GM12878 (cell line): ENCODE measurements around the gene SF3B6. TPM values are rescaled to one million over a fixed set of nuclear protein-coding genes. Genes with fewer than 3 reads are reported as not detected.

ENCODE experiments used
- ATAC-seq: fragments of 200-7000 bp; cut with Tn5 transposase; 3 replicates; pipeline ENCODE4 v1.9.1; 2020; ENCODE audit warnings: mild to moderate bottlenecking, moderate library complexity
- BruUV-seq: library from RNA; stranded (reverse); fragments of 400-500 nt; replicated peaks from 2 replicates; lab custom pipeline; 2021; lab: Mats Ljungman, UMichigan
- CTCF ChIA-PET: fragments of 300-600 bp; sonication (Branson Sonifier 250); formaldehyde crosslinking; extraction: SDS; loops from one replicate; lab custom pipeline; 2021; ENCODE audit warnings: inconsistent platforms; lab: Yijun Ruan, JAX
- POLR2A ChIA-PET: fragments of 350-600 bp; formaldehyde crosslinking; extraction: SDS; loops from one replicate; lab custom pipeline; 2021; ENCODE audit warnings: inconsistent platforms; lab: Charles Lee
- RAD21 ChIA-PET: fragments of 300-600 bp; sonication (Branson Sonifier 250); formaldehyde crosslinking; loops from one replicate; lab custom pipeline; 2023; ENCODE audit warnings: antibody characterized with exemption; ENCODE audit not compliant: unreplicated experiment; lab: Charles Lee
- SMC1A ChIA-PET: fragments of 300-600 bp; sonication (Branson Sonifier 250); formaldehyde crosslinking; loops from one replicate; lab custom pipeline; 2023; ENCODE audit not compliant: unreplicated experiment, uncharacterized antibody; lab: Charles Lee
- DNase-seq: peaks from one replicate; pipeline ENCODE4 v3.0.0-alpha.2; 2011; ENCODE audit warnings: low read depth, low spot score
- FAIRE-seq: peaks from 3 replicates; lab custom pipeline; 2011; peaks lifted over from hg19 to GRCh38; lab: Jason Lieb, UNC
- H2AFZ ChIP-seq: 2 replicates; pipeline ENCODE4 v1.6.0; 2011; ENCODE audit warnings: low read depth, low read length, control low read depth; ENCODE audit not compliant: control insufficient read depth
- H3K27ac ChIP-seq: 2 replicates; pipeline ENCODE4 v1.5.1; 2011; ENCODE audit warnings: control low read depth; ENCODE audit not compliant: control insufficient read depth, insufficient read depth
- H3K27me3 ChIP-seq, 2 experiments: replicated peaks in 1 of 2; 2 replicates each; pipeline versions ENCODE4 v1.6.0 to v1.6.1; 2011; ENCODE audit warnings: low read length in 1 of 2; ENCODE audit not compliant: control insufficient read depth in 2 of 2, insufficient read depth in 2 of 2
- H3K36me3 ChIP-seq, 2 experiments: 2 replicates each; pipeline ENCODE4 v1.5.1; 2011; ENCODE audit warnings: low read length in 1 of 2; ENCODE audit not compliant: control insufficient read depth in 2 of 2, insufficient read depth in 2 of 2
- H3K4me1 ChIP-seq: 2 replicates; pipeline ENCODE4 v1.6.1; 2011; ENCODE audit warnings: mild to moderate bottlenecking, low read length, moderate library complexity, mixed read lengths; ENCODE audit not compliant: control insufficient read depth, insufficient read depth
- H3K4me2 ChIP-seq: 2 replicates; pipeline ENCODE4 v1.6.0; 2011; ENCODE audit warnings: control low read depth; ENCODE audit not compliant: control insufficient read depth, insufficient read depth
- H3K4me3 ChIP-seq: fragments of 200-600 bp; sonication (generic); 2 replicates; pipeline ENCODE4 v1.5.1; 2016
- H3K79me2 ChIP-seq: 2 replicates; pipeline ENCODE4 v1.6.0; 2011; ENCODE audit warnings: low read length; ENCODE audit not compliant: control insufficient read depth, insufficient read depth
- H3K9ac ChIP-seq: 2 replicates; pipeline ENCODE4 v1.8.0; 2011; ENCODE audit warnings: low read length, control low read depth, mixed read lengths; ENCODE audit not compliant: control insufficient read depth, insufficient read depth
- H3K9me3 ChIP-seq: replicated peaks from 3 replicates; pipeline ENCODE4 v1.5.1; 2011; ENCODE audit warnings: mild to moderate bottlenecking, low read length; ENCODE audit not compliant: control insufficient read depth, insufficient read depth
- H4K20me1 ChIP-seq: 2 replicates; pipeline ENCODE4 v1.6.0; 2011; ENCODE audit not compliant: control insufficient read depth, insufficient read depth
- FOS ChIP-seq: IDR thresholded peaks from 3 replicates; pipeline ENCODE4 v1.6.1; 2011; ENCODE audit warnings: borderline replicate concordance; ENCODE audit not compliant: insufficient read length; ENCODE audit errors: extremely low read depth
- RAD51 ChIP-seq: fragments of 450-650 bp; IDR thresholded peaks from 2 replicates; pipeline ENCODE4 v1.6.1; 2016; ENCODE audit warnings: moderate library complexity, mild to moderate bottlenecking, inconsistent platforms
- WGBS: methylation state at CpG from one replicate; pipeline ENCODE4 v1.1.6; 2016; ENCODE audit warnings: low lambda C conversion rate; ENCODE audit not compliant: insufficient replicate concordance, insufficient coverage; ENCODE audit errors: missing lambda C conversion rate; 5-methylcytosine and 5-hydroxymethylcytosine counted together
- in situ Hi-C: fragments of 300-500 bp; cut with MboI; formaldehyde crosslinking; loops from 9 replicates; pipeline ENCODE4 v1.14.3; 2018; ENCODE audit warnings: mixed read lengths
- intact Hi-C: fragments of 100-400 bp; cut with micrococcal nuclease; formaldehyde crosslinking; loops from one replicate; pipeline ENCODE4 v1.14.2; 2022; ENCODE audit not compliant: unreplicated experiment
- polyA plus RNA-seq, 11 experiments: library from polyadenylated mRNA; depleted of rRNA in 4 of 11; unstranded in 6 of 11; stranded (reverse) in 5 of 11; fragments of >200 nt; fragmentation: Nextera tagmentation in 4 of 11; fragmentation: Illumina TruSeq in 1 of 11; extraction: Ambion mirVana in 4 of 11; extraction: Trizol in 1 of 11; gene quantifications; 1 replicate in 1 of 11; 2 replicates in 10 of 11; pipeline versions ENCODE4 v1.2.1 to v1.2.3, GENCODE V29; 2011 to 2016; ENCODE audit warnings: inconsistent platforms in 2 of 11, missing spikeins in 2 of 11, low read depth in 1 of 11
- total RNA-seq, 4 experiments: library from RNA; depleted of rRNA in 3 of 4; stranded (reverse); fragments of >200 nt in 3 of 4; fragmentation: Illumina TruSeq in 1 of 4; extraction: Trizol in 1 of 4; gene quantifications; 2 replicates each; pipeline versions ENCODE4 v1.2.1 to v1.2.3, GENCODE V29; 2013 to 2021
- TF ChIP-seq, protein P1 (sequence below): fragments of 450-650 bp; IDR thresholded peaks from 2 replicates; pipeline ENCODE4 v1.6.1; 2017; ENCODE audit warnings: mild to moderate bottlenecking, low read depth, inconsistent platforms; ENCODE audit not compliant: poor library complexity, severe bottlenecking
- TF ChIP-seq, protein P2 (sequence below): fragments of 450-650 bp; IDR thresholded peaks from 2 replicates; pipeline ENCODE4 v1.6.1; 2017; ENCODE audit warnings: mild to moderate bottlenecking, moderate library complexity
- TF ChIP-seq, protein P3 (sequence below): fragments of 450-650 bp; conservative IDR thresholded peaks from 2 replicates; pipeline ENCODE4 v1.6.1; 2017; ENCODE audit warnings: mild to moderate bottlenecking, moderate library complexity

The SF3B6 gene
- total and polyA plus RNA-seq, 10 of the 15 experiments (the other 5 are each of a cell fraction or from before 2014, with no cell fraction given), result 118 to 584 (median 270) TPM

DNA sequence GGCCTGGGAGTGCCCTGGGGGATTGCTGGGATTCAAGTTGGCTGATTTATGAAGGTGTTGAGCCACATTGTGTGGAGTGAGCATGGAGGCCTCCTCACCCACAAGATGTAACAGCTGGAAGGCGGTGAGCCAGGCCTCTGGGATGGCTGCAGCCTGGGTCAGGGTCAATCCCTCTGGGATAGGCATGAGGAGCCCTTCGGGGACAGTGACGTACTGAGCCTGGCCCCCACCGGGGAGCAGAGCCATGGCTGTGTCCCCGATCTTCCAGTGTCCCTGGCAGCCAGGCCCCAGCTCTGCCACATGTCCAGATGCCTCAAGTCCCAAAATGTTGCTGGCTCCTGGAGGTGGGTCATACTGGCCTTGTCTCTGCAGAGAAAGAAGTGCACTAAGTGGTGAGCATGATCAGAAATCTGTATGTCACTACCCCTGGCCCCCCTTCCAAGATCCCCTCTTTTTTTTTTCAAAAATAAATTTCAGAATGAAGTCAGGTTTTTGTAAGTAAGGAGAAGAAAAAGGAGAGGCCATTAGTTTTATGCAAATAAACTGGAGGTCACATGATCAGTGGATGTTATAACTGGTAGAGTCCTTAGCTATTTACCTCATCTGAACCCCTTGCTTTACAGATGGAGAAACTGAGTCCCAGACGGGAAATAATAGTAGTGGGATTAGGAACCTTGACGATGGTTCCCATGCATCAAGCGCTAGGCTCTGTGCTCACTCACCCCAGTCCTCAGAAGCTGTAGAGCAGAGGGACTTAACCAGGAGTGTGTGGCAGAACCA lies 6.9 kb upstream of the SF3B6 start:
- Histone ChIP-seq H2AFZ (peak overlapping the region; percentile 98), H3K9me3 (no peaks in the 10 kb centered on the region), H3K4me3 (peak overlapping the region; percentile 70; the same call in 1 of the 2 replicates), H3K27me3 (no peaks in the 10 kb centered on the region), H3K79me2 (no peaks in the 10 kb centered on the region), H3K27ac (peak overlapping the region; percentile 87), H3K9ac (peak overlapping the region; percentile 89), H3K4me1 (peaks cover 12% of the 10 kb centered on the region), H4K20me1 (no peaks in the 10 kb centered on the region), H3K4me2 (peak overlapping the region; percentile 95), H3K36me3 (no peaks in the 10 kb centered on the region; a peak in 2 of 4 replicates)
- intact Hi-C loops, result loop anchor here (1.0 to 5.0 kb wide), 2 partner anchors 40 to 299 kb away; partner anchors contain the start of genes FAM228B and PFN4
- SMC1A ChIA-PET, result interaction anchor here (0.7 to 3.4 kb wide), 16 partner anchors 10 to 433 kb away, joined by 3 to 44 read pairs (median 4); partner anchors contain the start of genes ATAD2B, FAM228B, PFN4 and WDCP
- TF ChIP-seq RAD51 (peak; percentile 62; the same call in 1 of the 2 replicates), FOS (no peak)
- TF ChIP-seq, protein P1, sequence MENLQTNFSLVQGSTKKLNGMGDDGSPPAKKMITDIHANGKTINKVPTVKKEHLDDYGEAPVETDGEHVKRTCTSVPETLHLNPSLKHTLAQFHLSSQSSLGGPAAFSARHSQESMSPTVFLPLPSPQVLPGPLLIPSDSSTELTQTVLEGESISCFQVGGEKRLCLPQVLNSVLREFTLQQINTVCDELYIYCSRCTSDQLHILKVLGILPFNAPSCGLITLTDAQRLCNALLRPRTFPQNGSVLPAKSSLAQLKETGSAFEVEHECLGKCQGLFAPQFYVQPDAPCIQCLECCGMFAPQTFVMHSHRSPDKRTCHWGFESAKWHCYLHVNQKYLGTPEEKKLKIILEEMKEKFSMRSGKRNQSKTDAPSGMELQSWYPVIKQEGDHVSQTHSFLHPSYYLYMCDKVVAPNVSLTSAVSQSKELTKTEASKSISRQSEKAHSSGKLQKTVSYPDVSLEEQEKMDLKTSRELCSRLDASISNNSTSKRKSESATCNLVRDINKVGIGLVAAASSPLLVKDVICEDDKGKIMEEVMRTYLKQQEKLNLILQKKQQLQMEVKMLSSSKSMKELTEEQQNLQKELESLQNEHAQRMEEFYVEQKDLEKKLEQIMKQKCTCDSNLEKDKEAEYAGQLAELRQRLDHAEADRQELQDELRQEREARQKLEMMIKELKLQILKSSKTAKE, result no peak
- TF ChIP-seq, protein P2, sequence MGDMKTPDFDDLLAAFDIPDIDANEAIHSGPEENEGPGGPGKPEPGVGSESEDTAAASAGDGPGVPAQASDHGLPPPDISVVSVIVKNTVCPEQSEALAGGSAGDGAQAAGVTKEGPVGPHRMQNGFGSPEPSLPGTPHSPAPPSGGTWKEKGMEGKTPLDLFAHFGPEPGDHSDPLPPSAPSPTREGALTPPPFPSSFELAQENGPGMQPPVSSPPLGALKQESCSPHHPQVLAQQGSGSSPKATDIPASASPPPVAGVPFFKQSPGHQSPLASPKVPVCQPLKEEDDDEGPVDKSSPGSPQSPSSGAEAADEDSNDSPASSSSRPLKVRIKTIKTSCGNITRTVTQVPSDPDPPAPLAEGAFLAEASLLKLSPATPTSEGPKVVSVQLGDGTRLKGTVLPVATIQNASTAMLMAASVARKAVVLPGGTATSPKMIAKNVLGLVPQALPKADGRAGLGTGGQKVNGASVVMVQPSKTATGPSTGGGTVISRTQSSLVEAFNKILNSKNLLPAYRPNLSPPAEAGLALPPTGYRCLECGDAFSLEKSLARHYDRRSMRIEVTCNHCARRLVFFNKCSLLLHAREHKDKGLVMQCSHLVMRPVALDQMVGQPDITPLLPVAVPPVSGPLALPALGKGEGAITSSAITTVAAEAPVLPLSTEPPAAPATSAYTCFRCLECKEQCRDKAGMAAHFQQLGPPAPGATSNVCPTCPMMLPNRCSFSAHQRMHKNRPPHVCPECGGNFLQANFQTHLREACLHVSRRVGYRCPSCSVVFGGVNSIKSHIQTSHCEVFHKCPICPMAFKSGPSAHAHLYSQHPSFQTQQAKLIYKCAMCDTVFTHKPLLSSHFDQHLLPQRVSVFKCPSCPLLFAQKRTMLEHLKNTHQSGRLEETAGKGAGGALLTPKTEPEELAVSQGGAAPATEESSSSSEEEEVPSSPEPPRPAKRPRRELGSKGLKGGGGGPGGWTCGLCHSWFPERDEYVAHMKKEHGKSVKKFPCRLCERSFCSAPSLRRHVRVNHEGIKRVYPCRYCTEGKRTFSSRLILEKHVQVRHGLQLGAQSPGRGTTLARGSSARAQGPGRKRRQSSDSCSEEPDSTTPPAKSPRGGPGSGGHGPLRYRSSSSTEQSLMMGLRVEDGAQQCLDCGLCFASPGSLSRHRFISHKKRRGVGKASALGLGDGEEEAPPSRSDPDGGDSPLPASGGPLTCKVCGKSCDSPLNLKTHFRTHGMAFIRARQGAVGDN, result no peak
- TF ChIP-seq, protein P3, sequence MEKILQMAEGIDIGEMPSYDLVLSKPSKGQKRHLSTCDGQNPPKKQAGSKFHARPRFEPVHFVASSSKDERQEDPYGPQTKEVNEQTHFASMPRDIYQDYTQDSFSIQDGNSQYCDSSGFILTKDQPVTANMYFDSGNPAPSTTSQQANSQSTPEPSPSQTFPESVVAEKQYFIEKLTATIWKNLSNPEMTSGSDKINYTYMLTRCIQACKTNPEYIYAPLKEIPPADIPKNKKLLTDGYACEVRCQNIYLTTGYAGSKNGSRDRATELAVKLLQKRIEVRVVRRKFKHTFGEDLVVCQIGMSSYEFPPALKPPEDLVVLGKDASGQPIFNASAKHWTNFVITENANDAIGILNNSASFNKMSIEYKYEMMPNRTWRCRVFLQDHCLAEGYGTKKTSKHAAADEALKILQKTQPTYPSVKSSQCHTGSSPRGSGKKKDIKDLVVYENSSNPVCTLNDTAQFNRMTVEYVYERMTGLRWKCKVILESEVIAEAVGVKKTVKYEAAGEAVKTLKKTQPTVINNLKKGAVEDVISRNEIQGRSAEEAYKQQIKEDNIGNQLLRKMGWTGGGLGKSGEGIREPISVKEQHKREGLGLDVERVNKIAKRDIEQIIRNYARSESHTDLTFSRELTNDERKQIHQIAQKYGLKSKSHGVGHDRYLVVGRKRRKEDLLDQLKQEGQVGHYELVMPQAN, result no peak
- ATAC-seq (no peak), DNase-seq (no peak), FAIRE-seq (no peak)
- in situ Hi-C loops, result no loop called here
- 88% methylated on average over 8 of the region's 8 CpGs for WGBS
- POLR2A ChIA-PET, result interaction anchor here (0.6 to 3.3 kb wide), 10 partner anchors 11 to 268 kb away, joined by 3 to 25 read pairs (median 4); partner anchors contain the start of genes ATAD2B, FAM228B, PFN4 and WDCP
- RAD21 ChIA-PET, result interaction anchor here (0.7 to 3.8 kb wide), 17 partner anchors 12 to 321 kb away, joined by 3 to 98 read pairs (median 5); partner anchors contain the start of genes ATAD2B, FAM228B and WDCP
- TSS peak; percentile 62 for BruUV-seq
- CTCF ChIA-PET, result interaction anchor here (0.7 to 5.2 kb wide), 41 partner anchors 11 to 1180 kb away, joined by 3 to 105 read pairs (median 4); partner anchors contain the start of genes ATAD2B, FAM228B, FKBP1B and WDCP
